ENCODE results near the gene PARD3.

Gene PARD3

DNA sequence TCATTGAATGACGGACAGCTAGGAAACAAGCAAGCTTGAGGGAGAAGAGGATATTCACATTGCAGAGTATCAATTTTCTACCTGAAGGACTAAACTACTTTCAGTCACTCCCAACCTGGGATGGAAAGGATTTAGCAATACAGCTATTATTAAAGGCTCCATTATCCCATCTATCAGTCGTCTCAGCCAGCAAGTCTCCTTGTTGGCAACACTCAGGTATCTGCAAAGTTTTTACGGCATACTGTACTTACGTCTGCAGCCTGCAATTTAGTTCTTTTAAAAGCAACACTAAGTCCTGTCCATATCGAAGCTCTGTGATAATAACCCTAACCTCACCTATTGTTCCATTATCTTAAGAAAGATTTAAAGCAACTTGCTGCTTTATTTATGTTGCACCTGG, 689.4 kb downstream of the PARD3 start:
- DNase-seq (ENCODE audit: low spot score) = no peak

DNA sequence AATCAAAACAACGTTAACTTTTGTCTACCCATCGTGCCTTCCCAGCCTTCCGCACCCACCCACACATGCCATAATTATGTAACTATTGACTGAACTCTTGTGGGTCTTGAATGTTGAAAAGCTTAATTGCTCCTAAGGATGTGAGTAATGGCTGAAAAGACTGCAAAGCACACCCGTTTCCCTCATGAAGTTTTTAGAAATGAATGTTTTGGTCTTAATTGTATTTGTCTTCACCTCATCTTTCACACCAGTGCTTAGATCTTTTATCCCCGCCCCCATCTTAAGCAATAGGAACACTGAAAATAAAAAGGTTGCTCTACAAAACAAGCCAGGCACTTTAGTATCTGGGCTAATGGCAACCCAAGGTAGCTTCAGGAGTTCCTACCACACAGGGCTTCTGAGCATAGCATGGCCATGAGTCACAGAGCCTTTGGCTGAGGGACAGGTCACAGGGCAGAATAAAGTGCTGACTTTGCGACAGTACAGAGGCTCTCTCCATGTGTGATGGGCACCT, 690.5 kb downstream of the PARD3 start:
- DNase-seq (ENCODE audit: low spot score) = no peak

DNA sequence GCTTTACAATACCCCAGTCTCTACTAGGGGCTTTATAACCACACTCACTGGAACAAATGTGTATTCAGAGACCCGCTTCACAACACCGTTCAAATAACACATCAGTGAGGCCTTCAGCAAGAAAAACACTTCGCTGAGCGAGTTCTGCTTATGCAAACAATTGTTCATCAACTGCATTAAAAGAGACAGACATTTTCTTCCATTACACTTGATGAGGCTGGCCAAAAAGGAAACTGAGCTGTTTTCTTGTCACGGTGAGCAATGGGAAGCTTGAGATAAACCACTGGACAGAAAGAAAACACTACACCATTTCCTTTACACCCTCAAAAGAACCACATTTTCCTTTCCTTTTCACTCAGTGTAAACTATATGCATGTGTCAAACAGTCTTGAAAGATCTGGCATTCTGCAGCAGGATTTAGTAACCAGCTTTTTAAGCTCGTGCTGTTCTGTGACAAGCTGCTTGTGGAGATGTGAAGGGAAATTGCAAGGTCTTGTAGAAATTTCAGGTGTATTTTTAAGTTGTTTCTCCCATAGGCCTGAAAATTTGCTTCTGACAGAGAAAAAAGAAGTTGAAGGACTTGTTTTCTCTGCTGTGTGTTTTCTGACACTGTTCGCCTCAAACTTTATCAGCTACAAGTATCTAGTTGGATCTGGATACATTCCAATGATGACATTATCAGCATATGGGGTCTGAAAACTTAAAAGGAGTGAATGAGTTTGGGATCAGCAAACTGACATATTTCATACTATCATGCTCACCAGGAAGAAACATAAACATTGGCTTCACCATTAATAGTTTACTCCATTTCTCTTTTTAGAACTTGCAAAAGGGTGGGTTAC, 693.1 kb downstream of the PARD3 start:
- no peak for DNase-seq (ENCODE audit: low spot score)

DNA sequence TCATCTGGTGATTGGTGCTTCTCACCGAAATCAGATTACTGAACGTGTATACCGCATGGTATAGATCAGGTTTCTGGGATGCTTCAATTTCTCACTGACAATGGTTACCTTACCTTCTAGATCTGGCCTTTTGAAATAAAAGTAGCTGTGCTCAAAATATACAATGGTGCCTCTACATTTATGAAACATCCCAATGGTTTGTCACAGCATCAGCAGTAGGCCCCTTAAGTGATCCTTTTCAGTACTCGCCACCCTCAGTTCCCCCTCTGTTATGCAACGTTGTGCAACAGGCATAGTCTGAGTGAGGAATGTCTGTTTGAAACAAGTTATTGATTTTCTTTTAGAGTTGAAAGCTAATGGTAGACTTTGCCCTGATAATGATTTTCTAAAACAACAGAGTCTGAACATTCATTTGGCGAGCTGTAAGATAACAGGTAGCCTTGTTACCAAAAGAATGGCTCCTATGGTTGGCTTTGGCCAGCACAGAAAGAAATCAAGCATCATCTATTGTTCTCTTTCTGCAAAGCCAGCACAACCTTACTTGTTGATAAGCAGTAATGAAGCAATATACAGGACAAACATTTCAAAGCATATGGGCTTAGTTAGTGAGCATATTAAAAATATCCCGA, 693.9 kb downstream of the PARD3 start:
- DNase-seq (ENCODE audit: low spot score) = no peak

DNA sequence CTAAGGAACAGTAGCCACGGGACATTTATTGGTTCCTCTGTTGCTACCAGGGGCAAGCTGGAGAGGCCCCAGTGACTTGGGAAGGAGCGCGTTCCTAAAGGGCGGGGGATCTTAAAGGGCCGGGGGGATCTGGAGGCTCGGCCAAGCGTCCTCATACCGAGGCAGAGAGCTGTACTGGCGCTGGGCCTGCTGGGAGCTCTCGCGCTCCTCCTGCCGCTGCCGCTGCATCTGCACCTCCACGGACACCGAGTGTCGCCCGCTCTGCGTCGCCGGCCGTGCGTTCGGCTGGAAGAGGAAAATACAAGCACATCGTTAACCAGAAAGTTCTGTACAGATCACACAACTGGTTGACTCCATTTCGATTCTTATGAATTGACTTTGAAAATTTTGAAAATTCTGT, 695.6 kb downstream of the PARD3 start:
- DNase-seq (ENCODE audit: low spot score) = no peak

DNA sequence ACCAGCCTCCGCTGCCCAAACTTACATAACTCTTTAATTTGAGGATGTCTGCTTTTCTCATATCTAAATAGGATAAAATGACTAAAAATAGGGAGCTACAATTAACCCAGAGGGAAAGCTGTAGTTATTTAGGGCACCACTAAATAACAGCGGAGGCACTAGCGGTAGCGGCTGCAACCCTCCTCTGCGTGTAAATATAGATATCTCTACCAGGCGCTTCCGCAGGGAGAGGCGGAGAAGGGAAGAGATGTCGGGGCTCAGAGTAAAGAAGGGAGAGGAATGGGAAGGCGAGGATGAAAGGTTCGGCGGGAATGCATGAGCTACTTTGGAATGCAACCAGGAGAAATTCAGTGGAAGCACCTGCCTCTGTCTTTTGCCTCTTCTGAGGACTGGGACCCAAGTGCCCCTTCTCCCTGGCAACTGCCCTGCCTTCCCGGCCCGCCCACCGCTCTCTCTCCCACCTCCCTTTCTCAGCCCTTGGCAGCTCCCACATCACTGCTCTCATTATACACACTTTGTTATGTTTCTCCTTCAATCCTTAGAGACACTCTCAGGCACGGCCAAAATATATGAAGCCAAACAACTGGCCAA, 698.3 kb downstream of the PARD3 start:
- DNase-seq (ENCODE audit: low spot score) = no peak

DNA sequence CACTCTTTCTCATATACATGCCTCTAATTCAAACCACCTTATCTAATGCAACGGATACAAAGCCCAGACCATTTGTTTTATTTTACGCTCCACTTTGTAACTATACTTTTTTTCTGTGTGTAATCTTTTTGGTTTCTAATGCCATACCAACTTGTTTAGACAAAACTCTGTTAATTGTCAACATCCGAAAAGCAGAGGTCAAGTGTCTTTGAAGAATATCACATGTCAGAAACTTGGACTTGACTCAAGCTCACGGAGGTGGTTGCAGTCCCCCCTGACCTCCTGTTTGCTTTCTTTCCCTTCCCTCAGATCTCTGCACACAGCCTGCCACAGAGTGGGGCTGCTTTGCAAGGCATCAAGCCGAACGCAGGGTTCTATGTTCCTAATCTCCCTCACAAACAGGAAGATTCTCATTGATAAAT, 698.9 kb downstream of the PARD3 start:
- no peak for DNase-seq (ENCODE audit: low spot score)

DNA sequence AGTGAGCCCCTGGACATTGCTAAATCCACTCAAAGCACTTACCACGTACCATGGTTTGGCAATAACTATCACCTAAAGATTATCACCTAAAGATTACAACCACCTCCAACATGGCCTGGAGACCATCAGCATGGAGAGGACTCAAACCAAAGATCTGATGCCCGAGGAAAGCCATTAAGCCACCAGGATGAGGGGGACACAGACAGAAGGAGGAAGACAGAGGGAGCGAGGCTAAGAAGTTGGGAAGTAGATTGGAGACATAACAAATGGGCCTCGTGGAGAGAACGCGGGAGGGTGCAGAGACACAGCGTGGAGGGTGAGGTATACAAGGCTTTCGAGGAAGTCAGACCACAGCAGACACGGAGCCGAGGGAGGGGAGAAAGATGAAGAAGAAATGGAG, 700.2 kb downstream of the PARD3 start:
- DNase-seq (ENCODE audit: low spot score) = no peak

DNA sequence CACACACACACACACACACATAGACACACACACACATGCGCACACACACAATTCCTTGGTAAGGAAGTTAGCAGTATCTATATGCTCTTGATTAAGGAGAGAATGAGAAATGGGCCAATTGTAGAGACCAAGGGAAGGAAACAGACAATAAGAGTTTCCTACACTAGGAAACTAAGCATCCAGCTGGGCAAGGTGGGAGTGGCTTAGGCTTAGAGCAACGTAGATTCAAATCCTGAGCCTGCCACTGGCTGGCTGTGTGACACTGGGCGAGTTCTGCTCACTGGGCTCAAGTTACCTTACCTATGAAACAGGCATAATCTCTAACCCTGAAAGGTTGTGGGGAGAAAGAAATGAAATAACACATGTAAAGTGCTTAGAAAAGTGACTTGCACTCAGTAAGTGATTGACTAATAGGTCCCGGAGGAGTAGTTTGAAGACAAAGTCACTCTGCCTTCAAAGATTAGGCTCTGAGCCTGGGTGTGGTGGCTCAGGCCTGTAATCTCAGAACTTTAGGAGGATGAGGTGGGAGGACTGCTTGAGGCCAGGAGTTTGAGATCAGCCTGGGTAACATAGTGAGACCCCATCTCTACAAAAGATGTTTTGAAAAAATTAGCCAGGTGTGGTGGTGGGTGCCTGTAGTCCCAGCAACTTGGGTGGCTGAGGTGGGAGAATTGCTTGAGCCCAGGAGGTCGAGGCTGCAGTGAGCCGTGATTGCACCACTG, 701.4 kb downstream of the PARD3 start:
- no peak for DNase-seq (ENCODE audit: low spot score)

DNA sequence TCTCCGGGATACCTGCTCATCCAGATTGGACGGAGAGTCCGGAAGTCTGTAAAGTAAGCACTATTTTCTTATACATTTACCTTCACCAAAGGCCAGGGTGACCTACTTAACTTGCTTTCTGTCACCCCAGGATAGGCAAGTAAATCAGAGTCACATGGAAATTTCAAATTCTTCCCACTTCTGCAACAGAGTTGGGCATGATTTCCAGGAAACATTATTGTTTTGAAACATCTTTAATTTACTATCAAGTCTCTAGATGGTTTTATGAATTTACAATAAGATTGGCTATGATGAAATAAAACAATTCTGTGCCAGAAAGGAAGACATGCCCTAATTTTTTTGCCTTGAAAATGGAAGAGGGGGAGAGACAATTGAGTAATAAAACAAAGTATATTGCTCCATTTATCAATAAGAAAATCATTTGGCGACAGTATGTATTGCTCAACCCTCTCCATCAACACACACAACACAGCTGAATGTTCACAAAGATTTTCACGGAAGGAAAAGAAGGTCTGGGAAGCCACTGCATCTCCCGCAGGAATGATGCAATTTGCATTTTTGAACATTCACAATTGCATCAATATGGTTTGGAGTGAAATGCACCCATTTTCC, 702.8 kb downstream of the PARD3 start:
- no peak for DNase-seq (ENCODE audit: low spot score)

DNA sequence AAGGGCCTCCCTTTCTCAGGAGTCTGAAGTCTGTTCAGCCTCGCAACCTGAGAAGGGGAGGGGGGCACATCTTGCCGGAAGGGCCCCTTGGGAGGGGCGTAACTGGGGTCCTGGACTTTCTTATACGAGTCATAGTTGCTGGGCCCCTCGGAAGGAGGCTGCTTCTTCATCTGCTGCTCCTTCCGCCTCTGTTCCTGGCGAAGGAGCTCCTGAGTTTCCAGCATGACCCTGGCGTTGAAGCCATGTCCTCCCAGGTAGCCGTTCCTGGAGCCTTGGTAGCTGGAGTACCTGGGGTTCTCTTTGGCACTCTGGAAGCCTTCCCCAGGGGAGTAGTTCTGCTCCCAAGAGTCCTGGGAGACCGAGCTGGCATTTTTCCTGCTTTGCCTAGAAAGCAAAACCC, 703.9 kb downstream of the PARD3 start:
- DNase-seq (ENCODE audit: low spot score) = no peak

DNA sequence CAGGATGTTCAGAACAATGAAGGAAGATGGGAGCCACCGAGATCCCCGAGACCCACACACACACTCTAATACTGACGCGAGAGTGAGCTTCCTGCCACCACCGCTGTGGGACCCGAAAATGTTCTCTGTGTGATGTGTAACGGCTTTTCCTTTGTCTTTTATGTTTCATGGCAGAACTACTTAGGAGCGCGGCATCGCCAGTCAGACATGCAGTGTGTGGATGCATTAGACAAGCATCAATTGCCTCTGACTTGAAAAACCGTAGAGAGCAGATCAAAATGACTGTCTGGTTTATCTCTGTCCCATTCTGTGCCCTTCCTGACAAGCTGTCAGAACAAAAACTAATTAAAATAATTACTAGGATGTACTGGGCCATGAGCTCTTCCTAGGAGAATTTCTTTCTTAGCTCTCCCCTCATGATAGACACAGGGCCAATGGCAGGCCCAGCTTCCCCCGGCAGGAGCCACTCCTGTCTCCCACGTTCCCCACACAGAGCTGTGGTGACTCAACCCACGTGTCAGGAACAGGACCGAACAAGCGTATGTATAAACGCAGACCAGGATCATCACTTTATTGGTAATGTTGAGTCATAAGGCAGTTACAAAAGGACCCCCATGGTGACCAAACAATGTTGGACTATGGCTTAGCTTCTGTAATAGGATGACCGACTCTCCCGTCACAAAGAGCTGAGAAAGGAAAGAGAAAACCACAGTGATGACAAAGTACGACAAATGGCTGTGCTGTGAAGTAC, 705.0 kb downstream of the PARD3 start:
- no peak for DNase-seq (ENCODE audit: low spot score)

DNA sequence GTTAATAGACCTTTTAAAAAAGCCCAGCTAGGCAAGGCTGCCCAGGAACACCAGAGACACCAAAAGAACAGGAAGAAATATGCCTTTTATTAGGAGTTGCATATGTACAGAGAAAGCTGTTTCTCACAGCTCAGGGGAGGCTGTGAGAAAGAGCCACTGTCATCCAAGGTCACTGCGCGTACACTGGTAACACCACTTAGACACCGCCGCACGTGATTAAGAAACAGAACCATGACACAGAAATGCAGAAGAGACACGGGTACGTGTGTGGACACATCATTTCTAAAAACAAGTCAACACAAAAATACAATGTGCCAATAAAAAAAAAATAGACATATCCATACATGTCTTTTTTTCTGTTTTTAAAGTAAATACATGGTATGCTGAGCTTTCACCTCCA, 705.6 kb downstream of the PARD3 start:
- no peak for DNase-seq (ENCODE audit: low spot score)

DNA sequence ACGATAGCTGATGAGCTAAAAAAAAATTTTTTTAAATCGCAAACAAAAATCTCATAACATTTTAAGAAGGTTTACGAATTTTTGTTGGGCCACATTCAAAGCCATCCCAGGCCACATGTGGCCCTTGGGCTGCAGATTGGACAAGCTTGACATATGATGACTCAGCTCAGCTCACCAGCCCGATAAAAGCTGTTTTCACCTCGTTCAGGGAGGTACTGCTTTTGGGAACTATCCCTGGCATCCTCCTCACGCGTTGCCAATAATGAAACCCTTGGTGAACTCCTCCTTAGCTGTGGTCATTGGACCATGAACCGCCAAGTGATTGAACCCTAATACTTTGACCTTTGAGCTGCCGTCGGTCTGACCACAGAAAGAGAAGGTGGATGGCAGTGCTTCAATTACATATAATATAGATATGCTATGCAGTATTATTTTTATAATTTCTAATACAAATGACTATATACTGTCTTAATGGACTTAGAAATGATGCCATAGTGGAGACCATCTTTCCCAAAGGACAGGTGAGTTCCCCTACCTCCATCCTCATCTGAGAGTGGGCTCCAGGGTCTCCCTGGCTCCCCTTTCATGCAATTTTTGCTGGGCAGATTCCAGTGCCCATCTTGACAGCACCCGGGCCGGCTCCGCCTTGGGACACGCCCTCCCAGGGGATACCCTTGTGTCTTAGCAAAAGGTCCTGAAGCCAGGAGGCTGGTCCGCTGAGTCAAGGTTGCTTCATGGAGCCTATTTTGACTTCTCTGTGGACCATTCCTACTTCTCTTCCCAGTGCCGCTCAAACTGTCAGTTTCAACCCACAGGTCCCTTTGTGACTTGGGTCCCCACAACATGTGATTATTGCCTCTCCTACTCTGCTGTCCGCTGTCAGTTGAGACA, 707.2 kb downstream of the PARD3 start:
- no peak for DNase-seq (ENCODE audit: low spot score)

DNA sequence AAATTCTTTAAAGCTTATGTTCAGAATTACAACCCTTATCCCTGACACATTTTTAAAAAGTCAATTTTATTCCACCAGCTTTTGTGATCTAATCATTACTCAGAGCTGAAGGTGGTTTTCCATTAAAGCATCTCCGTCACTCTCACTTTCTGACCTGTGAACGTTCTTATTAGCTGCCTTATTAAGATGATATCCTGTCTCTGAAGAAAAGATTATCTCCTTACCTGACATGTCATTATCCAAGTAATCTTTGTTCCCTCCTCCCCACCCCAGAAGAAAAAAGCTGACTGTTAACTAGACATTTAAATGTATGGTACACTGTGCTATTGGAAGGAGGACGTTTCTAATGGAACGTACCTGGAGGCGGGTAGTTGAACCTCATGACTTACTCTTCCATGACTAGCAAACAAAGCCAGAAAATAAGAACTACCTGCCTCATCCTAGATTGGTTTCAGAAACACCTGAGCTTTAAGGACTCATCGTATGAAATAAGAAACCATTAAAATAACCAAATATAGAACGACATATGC, 708.7 kb downstream of the PARD3 start:
- DNase-seq (ENCODE audit: low spot score) = no peak

DNA sequence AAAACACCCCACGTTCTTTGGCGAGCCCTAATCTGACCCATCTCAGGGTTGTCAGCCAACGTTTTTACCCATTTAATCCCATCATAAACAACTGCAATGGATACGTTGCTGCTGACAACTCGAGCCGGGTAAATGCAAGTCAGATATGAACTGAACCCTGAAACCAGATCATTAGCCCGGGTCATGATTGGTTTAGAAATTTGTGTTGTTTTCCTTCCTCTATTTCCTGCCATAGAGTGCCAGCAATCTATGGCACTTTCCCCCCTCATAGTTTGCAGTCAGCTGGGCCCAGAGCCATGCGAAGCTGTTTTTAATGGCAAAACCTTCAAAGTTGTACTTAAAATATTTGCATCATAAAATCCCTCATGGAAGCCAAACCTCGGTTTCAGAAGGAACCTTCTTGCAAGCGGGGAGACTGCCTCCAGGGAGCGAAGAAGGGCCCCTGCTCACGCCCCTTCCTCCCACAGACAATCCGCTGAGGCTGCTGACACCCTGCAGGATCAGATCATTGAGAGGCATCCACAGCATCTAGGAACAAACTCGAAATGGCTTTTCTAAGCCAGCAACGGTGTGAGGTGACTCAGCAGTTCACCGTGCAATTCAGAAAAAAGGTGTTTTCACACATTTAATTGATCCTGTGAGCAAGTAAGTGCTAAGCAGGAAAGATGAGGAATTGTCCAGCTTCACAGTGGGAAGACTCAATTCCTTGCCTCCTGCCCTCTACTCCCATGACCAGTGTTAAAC, 710.1 kb downstream of the PARD3 start:
- DNase-seq (ENCODE audit: low spot score) = no peak

DNA sequence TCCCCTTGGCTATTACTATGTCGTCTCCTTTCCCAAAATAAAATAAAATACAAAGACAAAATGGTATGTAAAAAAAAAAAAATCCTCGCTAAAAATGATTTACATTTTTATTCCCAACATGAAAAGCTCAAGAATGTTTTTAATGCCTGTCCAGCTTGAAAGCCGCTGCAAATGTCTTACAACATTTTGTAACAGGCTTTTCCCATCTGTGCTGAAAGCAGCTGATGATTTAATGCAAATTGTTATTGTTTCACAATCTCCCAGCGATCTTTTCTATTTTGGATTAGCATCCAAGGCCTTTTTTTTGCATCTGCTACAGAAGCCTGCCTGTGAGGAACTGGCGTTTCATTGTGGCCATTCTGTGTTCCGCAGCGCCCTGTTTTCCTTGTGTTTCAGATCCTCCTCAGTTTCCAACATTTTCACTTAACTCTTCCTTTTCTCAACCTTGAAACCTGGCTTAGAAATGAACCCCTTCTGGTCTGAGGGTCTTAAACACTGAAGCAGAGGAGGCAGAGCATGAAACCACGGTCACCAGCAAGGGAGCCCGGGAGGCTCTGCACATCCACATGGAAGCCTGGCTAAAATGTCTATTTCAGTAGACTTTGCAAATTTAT, 712.1 kb downstream of the PARD3 start:
- DNase-seq (ENCODE audit: low spot score) = no peak

DNA sequence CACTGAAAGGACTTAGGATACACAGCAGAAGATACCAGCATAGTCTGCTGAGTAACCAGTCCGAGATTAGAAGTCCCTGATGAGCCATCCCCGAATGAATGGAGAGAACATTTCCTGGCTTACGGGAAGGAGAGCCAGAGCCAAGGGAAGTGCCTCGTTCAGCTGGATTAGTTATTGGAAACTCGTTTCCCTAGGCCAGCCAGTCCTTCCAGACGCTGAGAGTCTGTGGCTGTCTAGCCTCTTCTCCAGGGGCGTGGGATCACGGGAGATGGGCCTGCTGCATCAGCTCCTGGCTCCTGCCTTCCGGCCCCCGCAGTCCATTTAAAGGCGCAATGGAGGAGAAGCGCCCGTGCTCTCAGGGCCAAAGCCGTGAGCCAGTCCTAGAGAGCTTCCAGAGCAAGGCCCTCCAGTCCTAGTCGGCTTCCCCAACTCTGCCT, 712.8 kb downstream of the PARD3 start:
- DNase-seq (ENCODE audit: low spot score) = no peak

DNA sequence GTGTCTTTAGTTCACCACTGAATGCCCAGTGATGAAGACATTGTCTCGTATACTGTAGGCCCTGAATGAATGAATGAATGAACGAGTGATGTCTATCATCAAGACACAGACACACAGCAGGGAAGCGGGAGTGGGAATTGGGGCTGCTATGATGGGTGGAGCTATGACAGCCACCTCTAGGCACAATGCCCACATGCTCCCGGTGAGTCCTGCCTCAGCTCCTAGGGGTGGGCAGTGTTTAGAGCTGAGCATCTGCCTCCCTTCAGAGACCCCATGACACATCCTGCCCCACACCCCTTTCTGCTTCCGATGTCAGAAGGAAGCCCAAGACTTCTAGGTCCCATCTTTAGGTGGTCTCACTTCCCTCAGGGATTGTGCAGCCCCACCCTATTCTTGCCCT, 714.1 kb downstream of the PARD3 start:
- DNase-seq (ENCODE audit: low spot score) = no peak

Measured in hematopoietic multipotent progenitor cell treated with erythropoietin and hydrocortisone succinate and interleukin-3 and kit ligand, for 17 days (in vitro differentiated cells).